Mucosa of stomach (tissue), 1 donor: ENCODE measurements around the gene RAP1GAP2.

Source experiments
- H3K27me3 ChIP-seq: one replicate; pipeline ENCODE4 v1.7.0; 2013; ENCODE audit warnings: mild to moderate bottlenecking, low read length; ENCODE audit not compliant: control insufficient read depth, insufficient read depth
- H3K36me3 ChIP-seq: one replicate; pipeline ENCODE4 v1.7.0; 2013; ENCODE audit warnings: low read length; ENCODE audit not compliant: control insufficient read depth, insufficient read depth
- H3K4me1 ChIP-seq: one replicate; pipeline ENCODE4 v1.7.0; 2013; ENCODE audit warnings: mild to moderate bottlenecking, low read length; ENCODE audit not compliant: control insufficient read depth, insufficient read depth
- H3K4me3 ChIP-seq: one replicate; pipeline ENCODE4 v1.7.0; 2013; ENCODE audit warnings: low read length
- H3K9ac ChIP-seq: one replicate; pipeline ENCODE4 v1.7.0; 2013; ENCODE audit warnings: mild to moderate bottlenecking, low read length, moderate library complexity
- H3K9me3 ChIP-seq: one replicate; pipeline ENCODE4 v1.7.0; 2013; ENCODE audit warnings: mild to moderate bottlenecking, low read length, moderate library complexity; ENCODE audit not compliant: control insufficient read depth
- donor health status: Pancreatic carcinoma.

The RAP1GAP2 gene

GRCh38 chr17:2902546-2902945, 106.3 kb downstream of the RAP1GAP2 start:
- Histone ChIP-seq H3K9ac (no peak overlapping the region), H3K4me1 (peaks cover 46% of the 10 kb centered on the region), H3K27me3 (no peaks in the 10 kb centered on the region), H3K36me3 (no peaks in the 10 kb centered on the region), H3K4me3 (no peak overlapping the region), H3K9me3 (no peaks in the 10 kb centered on the region)

GRCh38 chr17:2903193-2903974, 107.1 kb downstream of the RAP1GAP2 start:
- no peaks in the 10 kb centered on the region for H3K27me3 ChIP-seq
- no peak overlapping the region for H3K9ac ChIP-seq
- peaks cover 46% of the 10 kb centered on the region for H3K4me1 ChIP-seq

GRCh38 chr17:2904135-2904534, 107.9 kb downstream of the RAP1GAP2 start:
- Histone ChIP-seq H3K27me3 (no peaks in the 10 kb centered on the region), H3K4me1 (peaks cover 46% of the 10 kb centered on the region), H3K36me3 (no peaks in the 10 kb centered on the region), H3K9ac (no peak overlapping the region), H3K9me3 (no peaks in the 10 kb centered on the region), H3K4me3 (no peak overlapping the region)

More at GRCh38 chr17:2903193-2903974, 107.1 kb downstream of the RAP1GAP2 start:
- H3K4me3 ChIP-seq = no peak overlapping the region
- no peaks in the 10 kb centered on the region for H3K36me3 ChIP-seq
- no peaks in the 10 kb centered on the region for H3K9me3 ChIP-seq

GRCh38 chr17:2905269-2905668, 109.0 kb downstream of the RAP1GAP2 start:
- Histone ChIP-seq H3K4me3 (no peak overlapping the region), H3K9ac (no peak overlapping the region), H3K4me1 (peaks cover 39% of the 10 kb centered on the region), H3K36me3 (no peaks in the 10 kb centered on the region), H3K27me3 (no peaks in the 10 kb centered on the region), H3K9me3 (no peaks in the 10 kb centered on the region)

- H3K4me1 ChIP-seq = peaks cover 34% of the 10 kb centered on the region
- no peaks in the 10 kb centered on the region for H3K9me3 ChIP-seq
- H3K27me3 ChIP-seq = no peaks in the 10 kb centered on the region
- no peak overlapping the region for H3K9ac ChIP-seq
- no peak overlapping the region for H3K4me3 ChIP-seq
- H3K36me3 ChIP-seq = no peaks in the 10 kb centered on the region
These were observed 109.7 kb downstream of the RAP1GAP2 start for GRCh38 chr17:2905696-2906501.

- Histone ChIP-seq H3K9ac (no peak overlapping the region), H3K4me3 (no peak overlapping the region), H3K27me3 (no peaks in the 10 kb centered on the region), H3K9me3 (no peaks in the 10 kb centered on the region), H3K36me3 (no peaks in the 10 kb centered on the region), H3K4me1 (peaks cover 24% of the 10 kb centered on the region)
These were observed 110.7 kb downstream of the RAP1GAP2 start for GRCh38 chr17:2906901-2907300.

GRCh38 chr17:2909175-2909845, 113.1 kb downstream of the RAP1GAP2 start:
- no peaks in the 10 kb centered on the region for H3K9me3 ChIP-seq
- no peak overlapping the region for H3K4me3 ChIP-seq
- H3K36me3 ChIP-seq = no peaks in the 10 kb centered on the region
- H3K27me3 ChIP-seq = no peaks in the 10 kb centered on the region
- no peak overlapping the region for H3K9ac ChIP-seq
- H3K4me1 ChIP-seq = peaks cover 4% of the 10 kb centered on the region

- H3K9ac ChIP-seq = no peak overlapping the region
- H3K4me3 ChIP-seq = no peak overlapping the region
- H3K9me3 ChIP-seq = no peaks in the 10 kb centered on the region
- H3K4me1 ChIP-seq = no peaks in the 10 kb centered on the region
- H3K36me3 ChIP-seq = no peaks in the 10 kb centered on the region
- no peaks in the 10 kb centered on the region for H3K27me3 ChIP-seq
These were observed 113.6 kb downstream of the RAP1GAP2 start for GRCh38 chr17:2909846-2910234.

- Histone ChIP-seq H3K9me3 (no peaks in the 10 kb centered on the region), H3K4me3 (no peak overlapping the region), H3K36me3 (no peaks in the 10 kb centered on the region), H3K4me1 (no peaks in the 10 kb centered on the region), H3K27me3 (no peaks in the 10 kb centered on the region), H3K9ac (no peak overlapping the region)
These were observed 115.0 kb downstream of the RAP1GAP2 start for GRCh38 chr17:2911035-2911754.

- no peaks in the 10 kb centered on the region for H3K36me3 ChIP-seq
- no peak overlapping the region for H3K4me3 ChIP-seq
These were observed 115.5 kb downstream of the RAP1GAP2 start for GRCh38 chr17:2911755-2912111.

GRCh38 chr17:2912754-2913153, 116.5 kb downstream of the RAP1GAP2 start:
- Histone ChIP-seq H3K4me3 (no peak overlapping the region), H3K27me3 (no peaks in the 10 kb centered on the region), H3K9ac (no peak overlapping the region), H3K4me1 (no peaks in the 10 kb centered on the region), H3K9me3 (no peaks in the 10 kb centered on the region), H3K36me3 (no peaks in the 10 kb centered on the region)

More at GRCh38 chr17:2911755-2912111, 115.5 kb downstream of the RAP1GAP2 start:
- Histone ChIP-seq H3K4me1 (no peaks in the 10 kb centered on the region), H3K27me3 (no peaks in the 10 kb centered on the region), H3K9me3 (no peaks in the 10 kb centered on the region), H3K9ac (no peak overlapping the region)
